Sigmoid colon (tissue), 7 donors: ENCODE measurements around the gene SCTR. TPM values are rescaled to one million over a fixed set of nuclear protein-coding genes. Genes with fewer than 3 reads are reported as not detected.
A peak's percentile ranks its signal among the peaks of the same experiment; 100 is the strongest.

Experiments
- DNase-seq: peaks from one replicate; pipeline ENCODE4 v3.0.0-alpha.2; 2019
- H3K27ac ChIP-seq, 4 donors: fragments of 200-600 bp; sonication (generic); one replicate each; pipeline ENCODE4 v1.5.1; 2016 to 2019; ENCODE audit warnings: mild to moderate bottlenecking in 1 of 4
- H3K27me3 ChIP-seq, 3 donors: fragments of 200-600 bp; sonication (generic); one replicate each; pipeline ENCODE4 v1.5.1; 2019; ENCODE audit warnings: mild to moderate bottlenecking in 1 of 3
- H3K36me3 ChIP-seq, 4 donors: fragments of 200-600 bp; sonication (generic); one replicate each; pipeline ENCODE4 v1.5.1; 2016 to 2019
- H3K4me1 ChIP-seq, 4 donors: fragments of 200-600 bp; sonication (generic); one replicate each; pipeline ENCODE4 v1.5.1; 2017 to 2019
- H3K4me3 ChIP-seq, 4 donors: fragments of 200-600 bp; sonication (generic); one replicate each; pipeline ENCODE4 v1.5.1; 2017 to 2019; ENCODE audit warnings: mild to moderate bottlenecking in 2 of 4, moderate library complexity in 1 of 4
- H3K9me3 ChIP-seq, 4 donors: fragments of 200-600 bp in 3 of 4; sonication (generic) in 3 of 4; one replicate each; pipeline versions ENCODE4 v1.5.1 to v1.6.1; 2013 to 2019
- CTCF ChIP-seq, 4 experiments: fragments of 450-650 bp in 3 of 4; fragments of 200-600 bp in 1 of 4; IDR thresholded peaks; one replicate each; pipeline ENCODE4 v1.5.1; 2016 to 2019; ENCODE audit warnings: antibody characterized with exemption in 4 of 4, mild to moderate bottlenecking in 3 of 4, moderate library complexity in 2 of 4
- EP300 ChIP-seq, 4 donors: sonication (generic); formaldehyde crosslinking; IDR thresholded peaks; one replicate each; pipeline ENCODE4 v1.6.1; 2017; ENCODE audit warnings: antibody characterized with exemption in 4 of 4
- POLR2A ChIP-seq, 2 donors: fragments of 450-650 bp; IDR thresholded peaks; one replicate each; pipeline ENCODE4 v1.6.1; 2016; ENCODE audit warnings: antibody characterized with exemption in 2 of 2, mild to moderate bottlenecking in 2 of 2, moderate library complexity in 2 of 2
- POLR2AphosphoS5 ChIP-seq, 4 donors: sonication (generic); formaldehyde crosslinking; IDR thresholded peaks; one replicate each; pipeline ENCODE4 v1.6.1; 2017; ENCODE audit warnings: antibody characterized with exemption in 4 of 4
- WGBS, 2 donors: extraction: QIAGEN DNeasy Blood & Tissue Kit; methylation state at CpG; one replicate each; pipeline ENCODE4 v1.1.7; 2013; 5-methylcytosine and 5-hydroxymethylcytosine counted together
- intact Hi-C: fragments of 100-400 bp; cut with DNase I; formaldehyde crosslinking; loops from one replicate; pipeline ENCODE4 v1.15.1; 2023
- polyA plus RNA-seq, 3 donors: library from polyadenylated mRNA; stranded (reverse); fragments of 200-250 nt; gene quantifications; one replicate each; pipeline ENCODE4 v1.2.3, GENCODE V29; 2013
- total RNA-seq, 4 donors: library from RNA; depleted of rRNA; stranded (reverse); fragments of >200 nt; gene quantifications; one replicate each; pipeline ENCODE4 v1.1.0, GENCODE V29; 2016
- donor health status: healthy with polysubstance abuse.
- donor health status: Bipolar disorder and iron deficiency.
- donor health status: healthy.

The SCTR gene
- total and polyA plus RNA-seq, 7 donors = 0.16 TPM; not detected in 6

GRCh38 chr2:119431976-119432850 is 92.1 kb downstream of the SCTR start:
- Histone ChIP-seq H3K9me3 (no peaks in the 10 kb centered on the region), H3K27ac (peak overlapping the region; percentile 32 to 62 (median 45)), H3K36me3 (no peaks in the 10 kb centered on the region), H3K27me3 (peaks cover 0 to 4% (median 0%) of the 10 kb centered on the region in 3 donors), H3K4me3 (peak overlapping the region; percentile 31 to 60 (median 52)), H3K4me1 (peaks cover 0 to 20% (median 13%) of the 10 kb centered on the region in 4 donors)
- intact Hi-C loops = no loop called here
- peak; percentile 77 for DNase-seq
- TF ChIP-seq POLR2AphosphoS5 (IDR thresholded peaks at IDR 0.05) (peak in 1 of 4 donors; percentile 30), CTCF (IDR thresholded peaks at IDR 0.05) (no peak)
- 15 to 17% methylated on average over 53 of the region's 53 CpGs for WGBS, 2 donors

GRCh38 chr2:119431155-119431975 is 92.9 kb downstream of the SCTR start, which contains the start of gene TMEM37:
TMEM37 (plus strand) TSS chr2:119431854; CDS start chr2:119431904, 50 bp downstream.
- peak; percentile 78 for DNase-seq
- H3K27ac ChIP-seq = peak within 1 kb of the TSS; percentile 32 to 62 (median 45)
- no peaks in the 10 kb centered on the region for H3K36me3 ChIP-seq
- 2 to 4% methylated on average over 72 of the region's 72 CpGs for WGBS, 2 donors
- H3K27me3 ChIP-seq = peaks cover 0 to 4% (median 0%) of the 10 kb centered on the region in 3 donors
- TF ChIP-seq EP300 (IDR thresholded peaks at IDR 0.05) = no peak
- peak in 1 of 4 donors; percentile 19 for TF ChIP-seq POLR2AphosphoS5 (IDR thresholded peaks at IDR 0.05)
- intact Hi-C loops = no loop called here
- H3K4me3 ChIP-seq = peak within 1 kb of the TSS; percentile 31 to 60 (median 52)
- no peaks in the 10 kb centered on the region for H3K9me3 ChIP-seq
- H3K4me1 ChIP-seq = peaks cover 0 to 20% (median 13%) of the 10 kb centered on the region in 4 donors

GRCh38 chr2:119430023-119430498 is 94.2 kb downstream of the SCTR start:
- intact Hi-C loops = no loop called here
- TF ChIP-seq EP300 (IDR thresholded peaks at IDR 0.05) (no peak), POLR2AphosphoS5 (IDR thresholded peaks at IDR 0.05) (no peak), CTCF (IDR thresholded peaks at IDR 0.05) (no peak), POLR2A (IDR thresholded peaks at IDR 0.05) (no peak)
- peaks cover 0 to 4% (median 0%) of the 10 kb centered on the region in 3 donors for H3K27me3 ChIP-seq
- DNase-seq = no peak
- no peaks in the 10 kb centered on the region for H3K9me3 ChIP-seq
- no peaks in the 10 kb centered on the region for H3K36me3 ChIP-seq
- WGBS, 2 donors = 90 to 93% methylated on average over 5 of the region's 5 CpGs
- no peak overlapping the region for H3K4me3 ChIP-seq
- peaks cover 0 to 20% (median 13%) of the 10 kb centered on the region in 4 donors for H3K4me1 ChIP-seq
- H3K27ac ChIP-seq = peak overlapping the region in 2 of 4 donors; percentile 15 to 32

DNA sequence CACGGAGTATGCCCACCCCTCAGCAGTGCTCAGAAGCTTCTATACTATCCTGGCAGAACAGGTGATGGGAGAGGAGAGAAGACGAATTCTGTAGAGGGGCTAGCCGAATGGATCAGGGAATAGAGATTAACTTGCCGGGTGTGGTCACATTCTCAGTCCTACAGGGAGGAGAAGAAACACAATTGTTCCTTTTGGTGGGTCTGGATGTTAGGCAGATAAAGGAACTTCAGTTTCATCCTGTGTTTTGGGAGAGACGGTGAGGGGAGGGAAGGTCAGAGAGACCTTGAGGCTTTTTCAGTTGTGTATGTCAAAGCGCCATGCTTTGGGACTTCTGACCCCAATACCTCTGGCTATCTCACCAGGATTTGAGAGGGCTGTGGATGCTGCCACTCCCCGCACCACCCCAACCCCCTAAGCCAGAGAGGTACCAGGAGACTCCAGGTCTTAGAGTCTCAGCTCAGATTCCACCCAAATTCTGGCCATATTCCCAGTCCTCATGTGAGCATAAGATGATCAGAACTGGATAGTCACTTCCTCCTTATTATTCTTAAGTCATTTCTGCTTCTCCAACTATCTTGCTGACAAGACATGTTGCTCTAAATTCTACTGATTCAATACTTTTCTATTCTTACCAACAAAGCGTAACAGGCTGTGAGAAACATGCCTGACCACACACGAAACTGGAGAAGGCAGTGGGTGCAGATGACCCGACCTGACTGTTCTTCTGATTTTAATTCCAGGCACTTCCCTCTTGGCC is 94.9 kb downstream of the SCTR start:
- no peaks in the 10 kb centered on the region for H3K36me3 ChIP-seq
- DNase-seq = no peak
- peak overlapping the region in 1 of 4 donors; percentile 32 for H3K27ac ChIP-seq
- no peak overlapping the region for H3K4me3 ChIP-seq
- H3K4me1 ChIP-seq = peaks cover 0 to 20% (median 13%) of the 10 kb centered on the region in 4 donors
- WGBS, 2 donors = 66 to 78% methylated on average over 10 of the region's 10 CpGs
- no peaks in the 10 kb centered on the region for H3K9me3 ChIP-seq
- intact Hi-C loops = no loop called here
- TF ChIP-seq POLR2AphosphoS5 (IDR thresholded peaks at IDR 0.05) (peak in 2 of 4 donors; percentile 25 to 30), EP300 (IDR thresholded peaks at IDR 0.05) (no peak), POLR2A (IDR thresholded peaks at IDR 0.05) (no peak)
- H3K27me3 ChIP-seq = peaks cover 0 to 4% (median 0%) of the 10 kb centered on the region in 3 donors
